Kidney (tissue), 14 donors: ENCODE data around the gene NEMF. TPM values are rescaled to one million over a fixed set of nuclear protein-coding genes. Genes with fewer than 3 reads are reported as not detected.

ENCODE experiments used
- DNase-seq, 5 donors: peaks; one replicate each; pipeline ENCODE4 v3.0.0-alpha.2; 2013 to 2020
- FAIRE-seq: peaks from 2 replicates; lab custom pipeline; 2012; peaks lifted over from hg19 to GRCh38; lab: Jason Lieb, UNC
- H3K27ac ChIP-seq, 2 donors: one replicate each; pipeline ENCODE4 v1.7.0; 2013; ENCODE audit warnings: low read depth in 2 of 2, low read length in 2 of 2, inconsistent platforms in 1 of 2
- H3K27me3 ChIP-seq: one replicate; pipeline ENCODE4 v1.7.1; 2013; ENCODE audit warnings: low read length, inconsistent platforms; ENCODE audit not compliant: control insufficient read depth, insufficient read depth
- H3K36me3 ChIP-seq, 3 donors: one replicate each; pipeline versions ENCODE4 v1.7.0 to v1.7.1; 2013; ENCODE audit warnings: low read length in 3 of 3, control low read depth in 1 of 3, inconsistent platforms in 1 of 3; ENCODE audit not compliant: insufficient read depth in 3 of 3, control insufficient read depth in 2 of 3
- H3K4me1 ChIP-seq, 3 donors: one replicate each; pipeline versions ENCODE4 v1.7.0 to v1.7.1; 2013; ENCODE audit warnings: low read length in 3 of 3, inconsistent platforms in 1 of 3, low read depth in 1 of 3; ENCODE audit not compliant: control insufficient read depth in 2 of 3, insufficient read depth in 2 of 3
- H3K4me3 ChIP-seq, 3 donors: one replicate each; pipeline versions ENCODE4 v1.7.0 to v1.8.1; 2013; ENCODE audit warnings: low read length in 3 of 3, control low read depth in 1 of 3, inconsistent platforms in 1 of 3
- H3K9ac ChIP-seq, 3 donors: one replicate each; pipeline versions ENCODE4 v1.7.0 to v1.7.1; 2013; ENCODE audit warnings: low read length in 3 of 3, control low read depth in 1 of 3, inconsistent platforms in 1 of 3
- H3K9me3 ChIP-seq, 3 donors: one replicate each; pipeline versions ENCODE4 v1.7.0 to v1.7.1; 2013; ENCODE audit warnings: low read length in 3 of 3, control low read depth in 1 of 3, inconsistent platforms in 1 of 3; ENCODE audit not compliant: control insufficient read depth in 2 of 3, insufficient read depth in 1 of 3
- intact Hi-C: fragments of 100-400 bp; cut with DNase I; formaldehyde crosslinking; loops from one replicate; pipeline ENCODE4 v1.11.1; 2022
- polyA plus RNA-seq: library from polyadenylated mRNA; stranded (reverse); fragments of 350-450 nt; fragmentation: Illumina TruSeq; extraction: RNeasy Lipid Tissue Mini Kit (QIAGEN cat#74804); gene quantifications from one replicate; pipeline ENCODE4 v1.2.3, GENCODE V29; 2014; ENCODE audit warnings: low read depth, low replicate concordance; ENCODE audit not compliant: insufficient read depth
- total RNA-seq: library from RNA; stranded (reverse); fragmentation: NEBNext Ultra II Directional; extraction: Animal tissue kit (Norgen Biotek cat#: 25700); gene quantifications from one replicate; pipeline ENCODE4 v1.2.1, GENCODE V29; 2021
- TF ChIP-seq, protein P1 (sequence below): IDR thresholded peaks from 3 replicates; pipeline ENCODE4 v1.5.1; 2012; ENCODE audit warnings: mild to moderate bottlenecking, moderate library complexity, borderline replicate concordance; ENCODE audit not compliant: insufficient read depth; ENCODE audit errors: extremely low read depth
- donor health status: control.
- donor health status: control.
- donor health status: control.
- donor health status: control.
- donor health status: control.
- donor health status: DM: yes; HTN: yes; CAD: no.
- donor health status: Normal renal cell carcinoma (clear cell type).

The NEMF gene
- total and polyA plus RNA-seq, 2 donors from 2014 or later: 26.1 to 79.9 TPM

DNA sequence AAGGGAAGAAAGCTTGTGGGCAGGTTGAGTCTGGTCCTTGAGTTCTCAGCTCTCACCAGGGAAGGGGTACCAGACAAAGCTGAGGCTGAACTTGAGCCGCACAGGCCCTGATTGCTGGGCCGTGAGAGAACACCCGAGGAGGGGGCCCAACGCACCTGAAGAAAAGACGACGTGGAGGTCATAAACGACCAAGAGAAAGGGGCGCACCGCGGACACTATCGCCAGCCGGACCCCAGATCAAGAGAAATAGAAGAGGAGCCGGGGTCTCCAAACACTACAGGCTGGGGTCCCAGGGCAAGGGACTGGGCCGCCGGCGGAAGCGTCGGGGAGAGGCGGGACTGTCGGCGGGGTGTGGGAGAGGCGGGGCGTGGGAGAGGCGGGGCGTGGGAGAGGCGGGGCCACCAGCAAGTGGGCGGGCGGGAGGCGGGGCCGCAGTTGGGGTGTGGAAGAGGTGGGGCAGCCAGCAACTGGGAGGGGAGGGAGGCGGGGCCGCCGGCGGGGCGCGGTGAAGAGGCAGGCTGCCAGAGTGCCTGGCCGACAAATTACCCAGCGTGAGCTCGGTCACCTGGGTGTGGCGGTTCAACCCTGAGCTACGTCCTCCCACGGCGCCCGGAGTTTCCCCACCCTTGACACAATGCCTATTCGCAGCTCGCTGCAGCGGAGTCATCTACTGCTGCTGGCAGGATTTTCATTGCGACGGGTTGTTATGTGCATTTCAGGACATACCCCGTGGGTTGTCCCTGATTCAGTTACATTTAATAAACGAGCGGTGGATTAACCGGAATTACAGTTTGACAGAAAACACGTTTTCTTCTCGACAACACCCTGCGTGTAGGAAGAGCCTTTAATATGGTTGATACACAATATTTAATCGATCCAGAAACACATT is 15.5 kb upstream of the NEMF start:
- Histone ChIP-seq H3K4me1 (peaks cover 3 to 8% (median 8%) of the 10 kb centered on the region in 3 donors), H3K27ac (peak overlapping the region; percentile 96 to 97), H3K9ac (peak overlapping the region; percentile 78 to 98 (median 85)), H3K36me3 (no peaks in the 10 kb centered on the region), H3K27me3 (no peaks in the 10 kb centered on the region), H3K9me3 (no peaks in the 10 kb centered on the region), H3K4me3 (peak overlapping the region; percentile 73 to 88 (median 86))
- TF ChIP-seq, protein P1, sequence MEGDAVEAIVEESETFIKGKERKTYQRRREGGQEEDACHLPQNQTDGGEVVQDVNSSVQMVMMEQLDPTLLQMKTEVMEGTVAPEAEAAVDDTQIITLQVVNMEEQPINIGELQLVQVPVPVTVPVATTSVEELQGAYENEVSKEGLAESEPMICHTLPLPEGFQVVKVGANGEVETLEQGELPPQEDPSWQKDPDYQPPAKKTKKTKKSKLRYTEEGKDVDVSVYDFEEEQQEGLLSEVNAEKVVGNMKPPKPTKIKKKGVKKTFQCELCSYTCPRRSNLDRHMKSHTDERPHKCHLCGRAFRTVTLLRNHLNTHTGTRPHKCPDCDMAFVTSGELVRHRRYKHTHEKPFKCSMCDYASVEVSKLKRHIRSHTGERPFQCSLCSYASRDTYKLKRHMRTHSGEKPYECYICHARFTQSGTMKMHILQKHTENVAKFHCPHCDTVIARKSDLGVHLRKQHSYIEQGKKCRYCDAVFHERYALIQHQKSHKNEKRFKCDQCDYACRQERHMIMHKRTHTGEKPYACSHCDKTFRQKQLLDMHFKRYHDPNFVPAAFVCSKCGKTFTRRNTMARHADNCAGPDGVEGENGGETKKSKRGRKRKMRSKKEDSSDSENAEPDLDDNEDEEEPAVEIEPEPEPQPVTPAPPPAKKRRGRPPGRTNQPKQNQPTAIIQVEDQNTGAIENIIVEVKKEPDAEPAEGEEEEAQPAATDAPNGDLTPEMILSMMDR: no peak
- intact Hi-C loops: no loop called here
- DNase-seq: peak; percentile 95 to 99 (median 98)
- no peak for FAIRE-seq

DNA sequence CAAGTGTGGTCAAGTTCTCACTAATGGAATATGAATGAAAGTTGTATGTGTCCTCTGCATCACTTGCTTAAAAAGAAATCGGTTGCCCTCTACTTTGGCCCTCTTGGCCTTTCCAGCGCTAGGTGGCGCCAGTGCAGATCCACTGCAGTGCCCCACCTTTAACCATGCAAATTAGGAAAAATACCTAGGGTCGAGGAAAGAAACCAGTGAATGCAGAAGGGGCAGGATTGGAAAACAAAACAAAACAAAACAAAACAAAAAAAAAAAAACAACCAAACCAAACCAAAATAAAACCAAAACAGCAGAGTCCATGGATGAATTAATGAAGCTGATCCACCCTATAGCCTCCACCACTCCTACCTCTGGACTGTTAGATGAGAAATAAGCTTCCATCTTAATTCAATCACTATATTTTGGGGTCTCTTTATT is 12.9 kb upstream of the NEMF start:
- H3K36me3 ChIP-seq: no peaks in the 10 kb centered on the region
- DNase-seq (peak; percentile 75 to 85 (median 79)), FAIRE-seq (no peak)
- peak overlapping the region in 1 of 3 donors; percentile 33 for H3K9ac ChIP-seq
- H3K27ac ChIP-seq: no peak overlapping the region
- no peaks in the 10 kb centered on the region for H3K27me3 ChIP-seq
- H3K9me3 ChIP-seq: no peaks in the 10 kb centered on the region
- TF ChIP-seq, protein P1: peak; percentile 86
- intact Hi-C loops: no loop called here
- peaks cover 3 to 8% (median 8%) of the 10 kb centered on the region in 3 donors for H3K4me1 ChIP-seq
- no peak overlapping the region for H3K4me3 ChIP-seq

DNA sequence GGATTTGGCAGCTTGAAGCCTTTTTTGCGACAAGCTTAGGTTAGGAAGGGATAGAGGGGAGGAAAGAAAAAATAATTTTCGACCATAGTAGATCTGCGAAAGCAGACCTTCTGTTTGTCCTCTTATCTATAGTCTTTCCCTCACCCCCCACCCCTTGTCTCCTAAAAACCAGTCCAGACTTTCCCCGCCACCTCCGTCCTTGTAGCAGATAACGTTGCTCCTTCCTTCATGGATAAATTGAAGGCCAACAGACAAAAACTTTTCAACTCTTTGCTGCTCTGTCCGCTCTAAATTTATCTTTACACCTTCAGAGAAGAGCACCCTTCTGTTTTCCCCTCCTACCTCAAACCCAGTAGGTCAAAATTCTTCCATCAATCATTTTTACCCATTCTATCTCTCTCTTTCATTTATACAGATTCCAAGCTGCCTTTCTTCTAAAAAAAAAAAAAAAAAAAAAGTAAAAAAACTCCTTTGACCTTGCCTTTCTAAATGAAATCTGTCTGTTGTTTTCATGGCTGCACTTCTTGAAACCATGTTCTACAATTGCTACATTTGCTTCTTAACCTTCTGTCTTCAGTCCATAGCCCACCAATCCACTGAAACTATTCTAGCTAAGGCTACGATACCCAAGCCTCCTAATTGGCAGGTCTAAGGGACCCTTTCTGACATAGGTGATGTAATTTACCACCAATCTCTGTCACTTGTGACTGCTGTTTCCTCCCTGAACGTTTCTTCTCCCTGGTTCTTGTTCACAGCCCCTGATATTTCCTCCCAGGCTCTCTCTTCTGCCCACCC is 11.1 kb upstream of the NEMF start:
- H3K4me3 ChIP-seq: peak overlapping the region; percentile 88 to 99 (median 88)
- TF ChIP-seq, protein P1: no peak
- FAIRE-seq (no peak), DNase-seq (peak in 1 of 5 donors; percentile 52)
- peaks cover 3 to 8% (median 8%) of the 10 kb centered on the region in 3 donors for H3K4me1 ChIP-seq
- H3K36me3 ChIP-seq: no peaks in the 10 kb centered on the region
- no peaks in the 10 kb centered on the region for H3K27me3 ChIP-seq
- intact Hi-C loops: no loop called here
- peak overlapping the region; percentile 96 to 97 for H3K27ac ChIP-seq
- H3K9me3 ChIP-seq: no peaks in the 10 kb centered on the region
- peak overlapping the region; percentile 98 to 99 (median 98) for H3K9ac ChIP-seq
